ENCODE data around the gene HLTF.
"Not testable (repeated sequence)": the region's sequence is repeated elsewhere in the genome, so short reads cannot be mapped to it uniquely, and the experiment has no call there.

The HLTF gene

GRCh38 chr3:148992027-148992634, 94.2 kb downstream of the HLTF start:
- peak overlapping the region; percentile 62 for H2AFZ ChIP-seq (ENCODE audit: low read length, unreplicated experiment)
- 0 out of 2 replicates have a peak, but pooled peaks cover 6% of the 10 kb centered on the region for H3K36me3 ChIP-seq (ENCODE audit: insufficient read depth, low read length)
- peak overlapping the region; percentile 44; the same call in 1 of the 2 replicates for H3K27ac ChIP-seq (ENCODE audit: low read depth, low read length)
- peaks cover 18% of the 10 kb centered on the region for H3K79me2 ChIP-seq (ENCODE audit: control insufficient read depth, insufficient read depth, low read length, unreplicated experiment)
- peaks cover 4% of the 10 kb centered on the region for H3K4me1 ChIP-seq (ENCODE audit: control insufficient read depth, insufficient read depth, low read length, unreplicated experiment)
- H3K4me3 ChIP-seq (ENCODE audit: low read depth, low read length) = peak overlapping the region; percentile 95
- no peaks in the 10 kb centered on the region for H3K27me3 ChIP-seq (ENCODE audit: insufficient read depth, low read length)

- H3K36me3 ChIP-seq (ENCODE audit: insufficient read depth, low read length) = 0 out of 2 replicates have a peak, but pooled peaks cover 6% of the 10 kb centered on the region
- peak within 1 kb of the TSS; percentile 44; the same call in 1 of the 2 replicates for H3K27ac ChIP-seq (ENCODE audit: low read depth, low read length)
- H3K4me3 ChIP-seq (ENCODE audit: low read depth, low read length) = peak within 1 kb of the TSS; percentile 95
- peak within 1 kb of the TSS; percentile 62 for H2AFZ ChIP-seq (ENCODE audit: low read length, unreplicated experiment)
- H3K4me1 ChIP-seq (ENCODE audit: control insufficient read depth, insufficient read depth, low read length, unreplicated experiment) = peaks cover 4% of the 10 kb centered on the region
- no peaks in the 10 kb centered on the region for H3K27me3 ChIP-seq (ENCODE audit: insufficient read depth, low read length)
- peaks cover 18% of the 10 kb centered on the region for H3K79me2 ChIP-seq (ENCODE audit: control insufficient read depth, insufficient read depth, low read length, unreplicated experiment)
Observed at GRCh38 chr3:148991219-148992026, 94.9 kb downstream of the HLTF start, which contains the start of gene GYG1. TSS of gene GYG1 (plus strand) at chr3:148991540. CDS start at chr3:148991641, 101 bp downstream.

GRCh38 chr3:148990236-148990635, 96.1 kb downstream of the HLTF start:
- H3K27me3 ChIP-seq (ENCODE audit: insufficient read depth, low read length) = no peaks in the 10 kb centered on the region
- no peak overlapping the region for H3K27ac ChIP-seq (ENCODE audit: low read depth, low read length)
- H3K4me3 ChIP-seq (ENCODE audit: low read depth, low read length) = no peak overlapping the region
- H3K79me2 ChIP-seq (ENCODE audit: control insufficient read depth, insufficient read depth, low read length, unreplicated experiment) = peaks cover 18% of the 10 kb centered on the region
- peak overlapping the region; percentile 62 for H2AFZ ChIP-seq (ENCODE audit: low read length, unreplicated experiment)
- H3K36me3 ChIP-seq (ENCODE audit: insufficient read depth, low read length) = no peaks in the 10 kb centered on the region
- H3K4me1 ChIP-seq (ENCODE audit: control insufficient read depth, insufficient read depth, low read length, unreplicated experiment) = peaks cover 4% of the 10 kb centered on the region

- H3K4me1 ChIP-seq (ENCODE audit: control insufficient read depth, insufficient read depth, low read length, unreplicated experiment); H3K79me2 ChIP-seq (ENCODE audit: control insufficient read depth, insufficient read depth, low read length, unreplicated experiment); H3K27ac ChIP-seq (ENCODE audit: low read depth, low read length); H2AFZ ChIP-seq (ENCODE audit: low read length, unreplicated experiment); H3K36me3 ChIP-seq (ENCODE audit: insufficient read depth, low read length); H3K4me3 ChIP-seq (ENCODE audit: low read depth, low read length); H3K27me3 ChIP-seq (ENCODE audit: insufficient read depth, low read length): not testable (repeated sequence)
Observed at GRCh38 chr3:148987551-148987950, 98.8 kb downstream of the HLTF start.

GRCh38 chr3:148981273-148981672, 105.1 kb downstream of the HLTF start:
- no peaks in the 10 kb centered on the region for H3K79me2 ChIP-seq (ENCODE audit: control insufficient read depth, insufficient read depth, low read length, unreplicated experiment)
- no peak overlapping the region for H3K4me3 ChIP-seq (ENCODE audit: low read depth, low read length)
- H3K36me3 ChIP-seq (ENCODE audit: insufficient read depth, low read length) = no peaks in the 10 kb centered on the region
- no peak overlapping the region for H3K27ac ChIP-seq (ENCODE audit: low read depth, low read length)
- H2AFZ ChIP-seq (ENCODE audit: low read length, unreplicated experiment) = no peak overlapping the region
- no peaks in the 10 kb centered on the region for H3K27me3 ChIP-seq (ENCODE audit: insufficient read depth, low read length)
- H3K4me1 ChIP-seq (ENCODE audit: control insufficient read depth, insufficient read depth, low read length, unreplicated experiment) = no peaks in the 10 kb centered on the region
